ENCODE results near the gene LPCAT3. TPM values are rescaled to one million over a fixed set of nuclear protein-coding genes. Genes with fewer than 3 reads are reported as not detected.
A peak's percentile ranks its signal among the peaks of the same experiment; 100 is the strongest.

Gene LPCAT3
- total and polyA plus RNA-seq, 4 donors = 45.4 to 78.6 (median 56.2) TPM

DNA sequence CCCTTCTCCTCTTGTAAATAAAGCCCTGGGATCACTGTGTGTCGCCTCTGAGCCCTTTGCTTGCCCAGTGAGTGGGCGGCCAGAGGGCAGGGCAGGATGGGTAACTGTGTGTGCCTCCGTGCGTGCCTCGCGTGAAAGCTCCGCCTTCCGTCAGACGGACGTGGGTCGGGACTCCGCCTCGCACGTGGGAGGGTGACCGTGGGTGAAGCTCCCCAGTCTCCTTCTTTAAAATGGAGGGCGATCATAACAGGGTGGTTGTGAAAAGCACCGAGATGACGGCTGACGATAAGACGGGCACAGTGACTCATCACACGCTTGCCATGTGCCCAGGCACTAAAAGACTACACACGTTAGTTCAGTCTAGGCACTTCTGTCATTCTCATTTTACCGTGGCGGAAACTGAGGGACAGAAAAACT is 57.0 kb downstream of the LPCAT3 start:
- Histone ChIP-seq H3K9me3 (ENCODE audit: control insufficient read depth in 4 of 4, insufficient read depth in 3 of 4, low read length in 3 of 4) (no peaks in the 10 kb centered on the region), H3K27me3 (ENCODE audit: control insufficient read depth in 3 of 3, insufficient read depth in 3 of 3, low read length in 2 of 3) (no peaks in the 10 kb centered on the region), H3K27ac (ENCODE audit: low read depth in 1 of 2, low read length in 1 of 2) (peak overlapping the region; percentile 38 to 92), H3K9ac (ENCODE audit: insufficient read depth in 1 of 2, low read length in 2 of 2) (peak overlapping the region in 1 of 2 donors; percentile 7), H3K36me3 (ENCODE audit: control insufficient read depth in 4 of 4, insufficient read depth in 4 of 4, low read length in 4 of 4) (peaks cover under 1 to 26% (median 7%) of the 10 kb centered on the region in 4 donors), H3K4me3 (no peak overlapping the region), H3K4me1 (ENCODE audit: control insufficient read depth in 5 of 5, insufficient read depth in 5 of 5, low read length in 5 of 5) (peaks cover 0 to 29% (median 16%) of the 10 kb centered on the region in 5 donors)
- TF ChIP-seq, protein P1, sequence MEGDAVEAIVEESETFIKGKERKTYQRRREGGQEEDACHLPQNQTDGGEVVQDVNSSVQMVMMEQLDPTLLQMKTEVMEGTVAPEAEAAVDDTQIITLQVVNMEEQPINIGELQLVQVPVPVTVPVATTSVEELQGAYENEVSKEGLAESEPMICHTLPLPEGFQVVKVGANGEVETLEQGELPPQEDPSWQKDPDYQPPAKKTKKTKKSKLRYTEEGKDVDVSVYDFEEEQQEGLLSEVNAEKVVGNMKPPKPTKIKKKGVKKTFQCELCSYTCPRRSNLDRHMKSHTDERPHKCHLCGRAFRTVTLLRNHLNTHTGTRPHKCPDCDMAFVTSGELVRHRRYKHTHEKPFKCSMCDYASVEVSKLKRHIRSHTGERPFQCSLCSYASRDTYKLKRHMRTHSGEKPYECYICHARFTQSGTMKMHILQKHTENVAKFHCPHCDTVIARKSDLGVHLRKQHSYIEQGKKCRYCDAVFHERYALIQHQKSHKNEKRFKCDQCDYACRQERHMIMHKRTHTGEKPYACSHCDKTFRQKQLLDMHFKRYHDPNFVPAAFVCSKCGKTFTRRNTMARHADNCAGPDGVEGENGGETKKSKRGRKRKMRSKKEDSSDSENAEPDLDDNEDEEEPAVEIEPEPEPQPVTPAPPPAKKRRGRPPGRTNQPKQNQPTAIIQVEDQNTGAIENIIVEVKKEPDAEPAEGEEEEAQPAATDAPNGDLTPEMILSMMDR (IDR thresholded peaks at IDR 0.05; ENCODE audit: control extremely low read depth, extremely low read depth) = no peak
- DNase-seq = no peak
- ATAC-seq (ENCODE audit: insufficient read depth, low FRiP score) = peak; percentile 12
- 28 to 38% methylated on average over 24 of the region's 24 CpGs for WGBS, 2 donors

DNA sequence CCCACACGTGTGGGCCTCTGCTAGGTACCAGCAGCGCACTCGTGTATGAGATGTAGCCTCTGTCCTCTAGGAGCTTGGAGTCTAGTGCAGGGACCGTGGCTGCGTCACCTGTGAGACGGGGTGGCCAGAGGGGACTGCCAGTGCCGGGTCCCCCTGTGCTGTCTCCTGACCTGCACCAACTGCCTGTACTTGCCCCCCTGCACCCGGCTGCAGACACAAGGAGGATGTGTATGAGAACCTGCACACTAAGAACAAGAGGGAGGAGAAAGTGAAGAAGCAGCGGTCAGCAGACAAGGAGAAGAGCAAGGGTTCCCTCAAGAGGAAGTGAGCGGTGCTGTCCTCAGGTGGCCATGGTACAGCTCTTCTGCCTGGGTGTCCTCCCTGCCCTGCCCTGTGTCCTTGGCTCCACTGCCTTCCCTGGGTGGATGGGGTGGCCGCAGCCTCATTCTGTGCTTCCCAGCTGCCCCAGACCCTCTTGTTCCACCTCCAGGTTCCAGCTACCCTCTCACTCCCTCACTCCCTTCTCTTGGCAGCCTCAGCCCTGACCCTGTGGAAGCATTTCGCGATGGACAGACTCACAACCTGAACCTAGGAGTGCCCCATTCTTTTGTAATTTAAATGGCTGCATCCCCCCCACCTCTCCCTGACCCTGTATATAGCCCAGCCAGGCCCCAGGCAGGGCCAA is 57.5 kb downstream of the LPCAT3 start:
- DNase-seq (no peak), ATAC-seq (ENCODE audit: insufficient read depth, low FRiP score) (no peak)
- Histone ChIP-seq H3K9me3 (ENCODE audit: control insufficient read depth in 4 of 4, insufficient read depth in 3 of 4, low read length in 3 of 4) (no peaks in the 10 kb centered on the region), H3K27ac (ENCODE audit: low read depth in 1 of 2, low read length in 1 of 2) (peak overlapping the region in 1 of 2 donors; percentile 92), H3K27me3 (ENCODE audit: control insufficient read depth in 3 of 3, insufficient read depth in 3 of 3, low read length in 2 of 3) (no peaks in the 10 kb centered on the region), H3K9ac (ENCODE audit: insufficient read depth in 1 of 2, low read length in 2 of 2) (no peak overlapping the region), H3K4me3 (no peak overlapping the region), H3K36me3 (ENCODE audit: control insufficient read depth in 4 of 4, insufficient read depth in 4 of 4, low read length in 4 of 4) (peaks cover 0 to 26% (median 3%) of the 10 kb centered on the region in 4 donors), H3K4me1 (ENCODE audit: control insufficient read depth in 5 of 5, insufficient read depth in 5 of 5, low read length in 5 of 5) (peaks cover 0 to 29% (median 16%) of the 10 kb centered on the region in 5 donors)
- 77 to 81% methylated on average over 13 of the region's 13 CpGs for WGBS, 2 donors
- TF ChIP-seq, protein P1 (IDR thresholded peaks at IDR 0.05; ENCODE audit: control extremely low read depth, extremely low read depth) = no peak

- 88 to 92% methylated on average over 26 of the region's 26 CpGs for WGBS, 2 donors
Observed at GRCh38 chr12:6959805-6960592, 58.3 kb downstream of the LPCAT3 start.

More at GRCh38 chr12:6959805-6960592, 58.3 kb downstream of the LPCAT3 start:
- no peaks in the 10 kb centered on the region for H3K27me3 ChIP-seq (ENCODE audit: control insufficient read depth in 3 of 3, insufficient read depth in 3 of 3, low read length in 2 of 3)
- no peak overlapping the region for H3K4me3 ChIP-seq
- no peak overlapping the region for H3K9ac ChIP-seq (ENCODE audit: insufficient read depth in 1 of 2, low read length in 2 of 2)
- no peak for DNase-seq
- no peaks in the 10 kb centered on the region for H3K9me3 ChIP-seq (ENCODE audit: control insufficient read depth in 4 of 4, insufficient read depth in 3 of 4, low read length in 3 of 4)
- H3K4me1 ChIP-seq (ENCODE audit: control insufficient read depth in 5 of 5, insufficient read depth in 5 of 5, low read length in 5 of 5) = peaks cover 0 to 29% (median 16%) of the 10 kb centered on the region in 5 donors
- H3K27ac ChIP-seq (ENCODE audit: low read depth in 1 of 2, low read length in 1 of 2) = peak overlapping the region in 1 of 2 donors; percentile 92
- no peak for ATAC-seq (ENCODE audit: insufficient read depth, low FRiP score)
- TF ChIP-seq, protein P1 (IDR thresholded peaks at IDR 0.05; ENCODE audit: control extremely low read depth, extremely low read depth) = no peak
- peaks cover 0 to 21% (median 0%) of the 10 kb centered on the region in 4 donors for H3K36me3 ChIP-seq (ENCODE audit: control insufficient read depth in 4 of 4, insufficient read depth in 4 of 4, low read length in 4 of 4)
